A549 (cell line): Measurements from ENCODE around the gene CDHR1. TPM values are rescaled to one million over a fixed set of nuclear protein-coding genes. Genes with fewer than 3 reads are reported as not detected.

Experiments used
- ATAC-seq, 2 experiments: fragments of 200-7000 bp in 1 of 2; fragments of >200 bp in 1 of 2; cut with Nextera tagmentation in 1 of 2; cut with Tn5 transposase in 1 of 2; 3 replicates each; pipeline versions ENCODE4 v1.8.0 to v1.9.1; 2018 to 2020; ENCODE audit warnings: mild to moderate bottlenecking in 1 of 2, moderate library complexity in 1 of 2
- CTCF ChIA-PET: fragments of 300-600 bp; sonication (Branson Sonifier 250); formaldehyde crosslinking; extraction: SDS; loops from one replicate; lab custom pipeline; 2021; ENCODE audit warnings: antibody characterized with exemption, inconsistent platforms; lab: Yijun Ruan, JAX
- POLR2A ChIA-PET: fragments of 350-600 bp; formaldehyde crosslinking; extraction: SDS; loops from one replicate; lab custom pipeline; 2021; ENCODE audit warnings: antibody characterized with exemption, inconsistent platforms; lab: Yijun Ruan, JAX
- DNase-seq, 2 experiments: peaks; one replicate each; pipeline versions ENCODE4 v3.0.0 to v3.0.0-alpha.2; 2011 to 2016; ENCODE audit warnings: low read depth in 1 of 2, low spot score in 1 of 2
- FAIRE-seq: peaks from 2 replicates; lab custom pipeline; 2011; peaks lifted over from hg19 to GRCh38; lab: Jason Lieb, UNC
- H3K27ac ChIP-seq, 2 experiments: fragments of >200 bp; sonication (Bioruptor Twin); formaldehyde crosslinking; 3 replicates each; pipeline ENCODE4 v1.5.1; 2016 to 2017
- H3K4me1 ChIP-seq: fragments of >200 bp; sonication (Bioruptor Twin); formaldehyde crosslinking; 3 replicates; pipeline ENCODE4 v1.6.1; 2016
- H3K4me2 ChIP-seq: fragments of >200 bp; sonication (Bioruptor Twin); formaldehyde crosslinking; 3 replicates; pipeline ENCODE4 v1.6.1; 2016
- H3K4me3 ChIP-seq: fragments of >200 bp; sonication (Bioruptor Twin); formaldehyde crosslinking; 3 replicates; pipeline ENCODE4 v1.5.1; 2016
- H3K9me3 ChIP-seq: fragments of >200 bp; sonication (Bioruptor Twin); formaldehyde crosslinking; 3 replicates; pipeline ENCODE4 v1.6.1; 2016
- ATOH8 ChIP-seq: fragments of 250-450 bp; sonication (Bioruptor Pico); IDR thresholded peaks from 2 replicates; pipeline ENCODE4 v1.5.0; 2020; ENCODE audit warnings: low read depth, mild to moderate bottlenecking, moderate library complexity
- BCL3 ChIP-seq: fragments of >200 bp; sonication (Bioruptor Twin); formaldehyde crosslinking; IDR thresholded peaks from 3 replicates; pipeline ENCODE4 v1.6.1; 2016
- BHLHE40 ChIP-seq: IDR thresholded peaks from 2 replicates; pipeline ENCODE4 v1.6.1; 2012; ENCODE audit warnings: low read depth, low read length, inconsistent platforms
- CBX2 ChIP-seq: fragments of 200-600 bp; sonication (generic); IDR thresholded peaks from 2 replicates; pipeline ENCODE4 v1.6.1; 2016; ENCODE audit warnings: low read depth, mild to moderate bottlenecking, borderline replicate concordance
- CBX8 ChIP-seq: fragments of 200-600 bp; sonication (generic); IDR thresholded peaks from 2 replicates; pipeline ENCODE4 v1.6.1; 2016
- CEBPB ChIP-seq, 2 experiments: fragments of >200 bp in 1 of 2; sonication (Bioruptor Twin) in 1 of 2; formaldehyde crosslinking in 1 of 2; IDR thresholded peaks; 2 replicates each; pipeline ENCODE4 v1.6.1; 2012 to 2016
- CHD2 ChIP-seq: fragments of 150-350 bp; IDR thresholded peaks from 2 replicates; pipeline ENCODE4 v1.6.1; 2014; ENCODE audit warnings: low read length; ENCODE audit not compliant: partially characterized antibody
- EP300 ChIP-seq, 2 experiments: fragments of >200 bp; sonication (Bioruptor Twin); formaldehyde crosslinking; IDR thresholded peaks; 2 replicates in 1 of 2; 3 replicates in 1 of 2; pipeline ENCODE4 v1.6.1; 2016 to 2017
- FOSB ChIP-seq: fragments of 250-450 bp; sonication (Bioruptor Pico); IDR thresholded peaks from 2 replicates; pipeline ENCODE4 v1.5.0; 2020; ENCODE audit warnings: mild to moderate bottlenecking, moderate library complexity
- FOSL2 ChIP-seq, 2 experiments: fragments of 450-650 bp in 1 of 2; fragments of >200 bp in 1 of 2; sonication (Bioruptor Twin) in 1 of 2; formaldehyde crosslinking; IDR thresholded peaks; 2 replicates each; pipeline versions ENCODE4 v1.5.0 to v1.6.1; 2016 to 2020; ENCODE audit warnings: mild to moderate bottlenecking in 1 of 2, moderate library complexity in 1 of 2
- HDAC2 ChIP-seq: fragments of 200-600 bp; sonication (generic); IDR thresholded peaks from 2 replicates; pipeline ENCODE4 v1.6.1; 2016
- HES2 ChIP-seq: fragments of >200 bp; sonication (Bioruptor Twin); formaldehyde crosslinking; IDR thresholded peaks from 2 replicates; pipeline ENCODE4 v1.6.1; 2016
- HOXB13 ChIP-seq: fragments of 250-450 bp; sonication (Bioruptor Pico); IDR thresholded peaks from 2 replicates; pipeline ENCODE4 v1.5.0; 2020; ENCODE audit warnings: low read depth, mild to moderate bottlenecking, moderate library complexity
- HOXB5 ChIP-seq: fragments of 250-450 bp; sonication (Bioruptor Pico); IDR thresholded peaks from 2 replicates; pipeline ENCODE4 v1.5.0; 2020; ENCODE audit warnings: mild to moderate bottlenecking, moderate library complexity
- JUN ChIP-seq, 2 experiments: fragments of >200 bp; sonication (Bioruptor Twin); formaldehyde crosslinking; IDR thresholded peaks; 2 replicates in 1 of 2; 3 replicates in 1 of 2; pipeline ENCODE4 v1.6.1; 2016 to 2017
- JUNB ChIP-seq: fragments of >200 bp; sonication (Bioruptor Twin); formaldehyde crosslinking; IDR thresholded peaks from 2 replicates; pipeline ENCODE4 v1.6.1; 2016
- KDM1A ChIP-seq: fragments of 200-600 bp; sonication (generic); IDR thresholded peaks from 2 replicates; pipeline ENCODE4 v1.6.1; 2016; ENCODE audit warnings: low read depth, mild to moderate bottlenecking
- MAX ChIP-seq: IDR thresholded peaks from 2 replicates; pipeline ENCODE4 v1.6.1; 2012
- MYC ChIP-seq: IDR thresholded peaks from 2 replicates; pipeline ENCODE4 v1.6.1; 2012; ENCODE audit warnings: mild to moderate bottlenecking, inconsistent platforms, low read length, improper control_type of control experiment, borderline replicate concordance
- NPAS2 ChIP-seq: fragments of 250-450 bp; sonication (Bioruptor Pico); IDR thresholded peaks from 2 replicates; pipeline ENCODE4 v1.8.0; 2022; ENCODE audit warnings: mild to moderate bottlenecking, moderate library complexity, borderline replicate concordance
- PHF8 ChIP-seq: fragments of 200-600 bp; sonication (generic); IDR thresholded peaks from 2 replicates; pipeline ENCODE4 v1.6.1; 2016; ENCODE audit warnings: low read depth, mild to moderate bottlenecking, antibody characterized with exemption, moderate library complexity, borderline replicate concordance
- POLR2AphosphoS2 ChIP-seq: conservative IDR thresholded peaks from 2 replicates; pipeline ENCODE4 v1.6.1; 2012; ENCODE audit warnings: low read length, improper control_type of control experiment, inconsistent platforms
- RAD21 ChIP-seq, 2 experiments: fragments of >200 bp in 1 of 2; sonication (Bioruptor Twin) in 1 of 2; formaldehyde crosslinking in 1 of 2; IDR thresholded peaks in 1 of 2; conservative IDR thresholded peaks in 1 of 2; 2 replicates in 1 of 2; 3 replicates in 1 of 2; pipeline ENCODE4 v1.6.1; 2012 to 2018; ENCODE audit warnings: inconsistent platforms in 1 of 2
- RARB ChIP-seq: fragments of 250-450 bp; sonication (Bioruptor Pico); IDR thresholded peaks from 2 replicates; pipeline ENCODE4 v1.8.0; 2021; ENCODE audit warnings: mild to moderate bottlenecking, moderate library complexity
- RCOR1 ChIP-seq: fragments of 150-350 bp; IDR thresholded peaks from 2 replicates; pipeline ENCODE4 v1.6.1; 2014; ENCODE audit warnings: antibody characterized with exemption, low read length, low read depth
- SREBF2 ChIP-seq: fragments of 450-650 bp; IDR thresholded peaks from 2 replicates; pipeline ENCODE4 v1.6.1; 2014; ENCODE audit warnings: mild to moderate bottlenecking, moderate library complexity
- TP53 ChIP-seq: fragments of 250-450 bp; sonication (Bioruptor Pico); IDR thresholded peaks from 2 replicates; pipeline ENCODE4 v1.5.0; 2021; ENCODE audit warnings: mild to moderate bottlenecking, moderate library complexity
- USF2 ChIP-seq: fragments of 450-650 bp; IDR thresholded peaks from 2 replicates; pipeline ENCODE4 v1.6.1; 2014; ENCODE audit warnings: antibody characterized with exemption
- ZC3H11A ChIP-seq: fragments of 450-650 bp; IDR thresholded peaks from 2 replicates; pipeline ENCODE4 v1.6.1; 2014; ENCODE audit warnings: antibody characterized with exemption, mild to moderate bottlenecking
- ZNF302 ChIP-seq: fragments of 250-450 bp; sonication (Bioruptor Pico); IDR thresholded peaks from 2 replicates; pipeline ENCODE4 v1.9.0; 2021; ENCODE audit warnings: inconsistent platforms, mild to moderate bottlenecking, moderate library complexity
- WGBS: methylation state at CpG from one replicate; pipeline ENCODE4 v1.1.6; 2017; ENCODE audit errors: missing lambda C conversion rate; 5-methylcytosine and 5-hydroxymethylcytosine counted together
- polyA minus RNA-seq: library from RNA; depleted of rRNA, polyadenylated mRNA; stranded (reverse); fragments of >200 nt; gene quantifications from 2 replicates; pipeline ENCODE4 v1.2.3, GENCODE V29; 2011; rRNA and poly(A)+ RNA removed
- polyA plus RNA-seq, 4 experiments: library from polyadenylated mRNA; depleted of rRNA in 3 of 4; stranded (reverse); fragments of >200 nt; fragmentation: RNase III in 1 of 4; extraction: RNeasy Plus Mini Kit Qiagen cat#74134 plus additional on column Dnase treatment in 1 of 4; gene quantifications; 2 replicates in 3 of 4; 3 replicates in 1 of 4; pipeline ENCODE4 v1.2.3, GENCODE V29; 2011 to 2017

CDHR1 gene
- polyA plus RNA-seq (2011; rRNA removed) (0.04 and 0.05 TPM in 2 replicates), polyA plus RNA-seq (2017; fragmentation: RNase III; extraction: RNeasy Plus Mini Kit Qiagen cat#74134 plus additional on column Dnase treatment) (0.03 to 0.10 TPM (median 0.09 TPM) in 3 replicates), polyA minus RNA-seq (0.29 TPM in 1 of 2 replicates, not detected in the other)
- polyA plus RNA-seq (2012; cell fraction: cytosol; rRNA removed), result 0.05 and 0.12 TPM in 2 replicates
- polyA plus RNA-seq (2012; cell fraction: nucleus; rRNA removed), result 0.22 and 0.28 TPM in 2 replicates

- no peak for FAIRE-seq
These were observed at the start of gene CDHR1 for GRCh38 chr10:84194424-84195043. CDHR1 (plus strand) TSS chr10:84194537; CDS start chr10:84194761, 224 bp downstream.

GRCh38 chr10:84147347-84147746 lies 47.0 kb upstream of the CDHR1 start:
- FAIRE-seq (no peak), ATAC-seq (no peak), DNase-seq (no peak)
- ChIA-PET POLR2A (interaction anchor here (1.2 to 2.0 kb wide), 2 partner anchors 9 to 10 kb away, joined by 8 to 13 read pairs; partner anchors contain the start of gene GHITM), CTCF (interaction anchor here (0.7 to 2.6 kb wide), 12 partner anchors 9 to 390 kb away, joined by 3 to 15 read pairs (median 6); partner anchors contain the start of gene GHITM)
- TF ChIP-seq HOXB13 (CRISPR knock-in tag) (no peak), MYC (no peak), HOXB5 (CRISPR knock-in tag) (no peak), JUNB (no peak), ZC3H11A (no peak), RARB (CRISPR knock-in tag) (no peak), HDAC2 (no peak), MAX (no peak), TP53 (CRISPR knock-in tag) (no peak), PHF8 (no peak), BHLHE40 (no peak), POLR2AphosphoS2 (no peak), EP300 (IDR thresholded peaks at IDR 0.05) (no peak), FOSL2 (IDR thresholded peaks at IDR 0.05) (no peak), FOSL2 (CRISPR knock-in tag; IDR thresholded peaks at IDR 0.05) (no peak), JUN (IDR thresholded peaks at IDR 0.05) (no peak), FOSB (CRISPR knock-in tag) (no peak), CEBPB (IDR thresholded peaks at IDR 0.05) (no peak), CBX8 (no peak)
- H3K4me1 ChIP-seq, result no peaks in the 10 kb centered on the region; the same call in 2 of the 3 replicates
- no peak overlapping the region for H3K27ac ChIP-seq
- no peaks in the 10 kb centered on the region for H3K9me3 ChIP-seq
- no peak overlapping the region for H3K4me3 ChIP-seq
- H3K4me2 ChIP-seq, result no peak overlapping the region

More at GRCh38 chr10:84194424-84195043, at the start of gene CDHR1:
- Histone ChIP-seq H3K4me3 (peak within 1 kb of the TSS; percentile 50), H3K4me1 (peaks cover 4% of the 10 kb centered on the region; the same call in 1 of the 3 replicates), H3K27ac (peak within 1 kb of the TSS in 1 of 2 experiments; percentile 73; a peak in 3 of 6 replicates), H3K4me2 (peak within 1 kb of the TSS; percentile 96), H3K9me3 (no peaks in the 10 kb centered on the region)
- ChIA-PET CTCF (interaction anchor here (0.7 to 1.9 kb wide), 3 partner anchors 9 to 18 kb away, joined by 3 to 5 read pairs (median 4); no protein-coding TSS in a partner anchor), POLR2A (no interaction called here)
- ATAC-seq (peak; percentile 30 to 56; a peak in 4 of 6 replicates), DNase-seq (peak in 1 of 2 experiments; percentile 25)
- TF ChIP-seq HDAC2 (no peak), RAD21 (conservative IDR thresholded peaks at IDR 0.05 in 1 of 2, IDR thresholded peaks at IDR 0.05 in 1 of 2) (no peak), RARB (CRISPR knock-in tag) (no peak), HOXB5 (CRISPR knock-in tag) (no peak), KDM1A (no peak), HES2 (no peak), NPAS2 (CRISPR knock-in tag) (no peak), USF2 (no peak), JUN (IDR thresholded peaks at IDR 0.05) (no peak), CHD2 (no peak), ZNF302 (CRISPR knock-in tag) (no peak), BCL3 (no peak), SREBF2 (no peak), ATOH8 (CRISPR knock-in tag) (no peak), CBX2 (no peak), RCOR1 (no peak), TP53 (CRISPR knock-in tag) (no peak), POLR2AphosphoS2 (no peak), BHLHE40 (no peak)
- 0% methylated on average over 2 of the region's 61 CpGs for WGBS
